H9 (cell line): Measurements from ENCODE around the gene KDM4C. TPM values are rescaled to one million over a fixed set of nuclear protein-coding genes. Genes with fewer than 3 reads are reported as not detected.

Experiments
- DNase-seq: peaks from one replicate; pipeline ENCODE4 v3.0.0-alpha.2; 2017
- H2AFZ ChIP-seq: one replicate; pipeline ENCODE4 v1.6.1; 2013; ENCODE audit warnings: mild to moderate bottlenecking, low read length, control low read depth, moderate library complexity
- H2AK5ac ChIP-seq: 2 replicates; pipeline ENCODE4 v1.6.1; 2013; ENCODE audit warnings: low read length, control low read depth, mixed read lengths; ENCODE audit not compliant: insufficient read length
- H2BK120ac ChIP-seq: one replicate; pipeline ENCODE4 v1.6.1; 2013; ENCODE audit warnings: low read depth, mild to moderate bottlenecking, low read length, control low read depth, inconsistent platforms; ENCODE audit not compliant: poor library complexity, severe bottlenecking
- H2BK12ac ChIP-seq: 2 replicates; pipeline ENCODE4 v1.6.1; 2013; ENCODE audit warnings: low read length, control low read depth, mixed read lengths, low read depth; ENCODE audit not compliant: insufficient read length
- H2BK15ac ChIP-seq: 2 replicates; pipeline ENCODE4 v1.6.1; 2013; ENCODE audit warnings: low read depth, low read length, control low read depth
- H2BK20ac ChIP-seq: one replicate; pipeline ENCODE4 v1.6.1; 2013; ENCODE audit warnings: low read depth, mild to moderate bottlenecking, low read length, control low read depth, inconsistent platforms; ENCODE audit not compliant: poor library complexity, severe bottlenecking
- H2BK5ac ChIP-seq: 2 replicates; pipeline ENCODE4 v1.6.1; 2013; ENCODE audit warnings: low read length, control low read depth, mixed read lengths; ENCODE audit not compliant: insufficient read length
- H3K14ac ChIP-seq: 2 replicates; pipeline ENCODE4 v1.6.1; 2013; ENCODE audit warnings: low read length, control low read depth; ENCODE audit not compliant: insufficient read depth
- H3K18ac ChIP-seq: 2 replicates; pipeline ENCODE4 v1.6.1; 2013; ENCODE audit warnings: low read depth, mild to moderate bottlenecking, mixed read lengths, low read length, control low read depth; ENCODE audit not compliant: insufficient read length
- H3K23ac ChIP-seq: 2 replicates; pipeline ENCODE4 v1.6.1; 2013; ENCODE audit warnings: low read length, control low read depth, mixed read lengths, low read depth; ENCODE audit not compliant: insufficient read length
- H3K23me2 ChIP-seq: 2 replicates; pipeline ENCODE4 v1.6.1; 2013; ENCODE audit warnings: low read depth, mild to moderate bottlenecking, mixed read lengths, low read length, control low read depth; ENCODE audit not compliant: insufficient read length, poor library complexity, severe bottlenecking
- H3K27ac ChIP-seq: 2 replicates; pipeline ENCODE4 v1.5.1; 2013; ENCODE audit warnings: low read length, control low read depth, mixed read lengths, low read depth; ENCODE audit not compliant: insufficient read length
- H3K27me3 ChIP-seq: 2 replicates; pipeline ENCODE4 v1.6.1; 2013; ENCODE audit warnings: low read length, control low read depth, inconsistent platforms; ENCODE audit not compliant: insufficient read depth
- H3K4ac ChIP-seq: 2 replicates; pipeline ENCODE4 v1.6.1; 2013; ENCODE audit warnings: low read depth, mild to moderate bottlenecking, control low read depth, inconsistent platforms, low read length, moderate library complexity
- H3K4me1 ChIP-seq: 2 replicates; pipeline ENCODE4 v1.6.1; 2013; ENCODE audit warnings: low read length, control low read depth, inconsistent platforms; ENCODE audit not compliant: insufficient read depth
- H3K4me2 ChIP-seq: 2 replicates; pipeline ENCODE4 v1.6.1; 2013; ENCODE audit warnings: low read length, control low read depth, mixed read lengths; ENCODE audit not compliant: insufficient read length, insufficient read depth
- H3K56ac ChIP-seq: 2 replicates; pipeline ENCODE4 v1.6.1; 2013; ENCODE audit warnings: low read depth, mild to moderate bottlenecking, mixed read lengths, low read length, control low read depth; ENCODE audit not compliant: insufficient read length
- H3K79me1 ChIP-seq: 2 replicates; pipeline ENCODE4 v1.6.1; 2013; ENCODE audit warnings: low read depth, mild to moderate bottlenecking, moderate library complexity, low read length, control low read depth, inconsistent platforms; ENCODE audit not compliant: insufficient read depth, poor library complexity, severe bottlenecking
- H3K79me2 ChIP-seq: 2 replicates; pipeline ENCODE4 v1.6.1; 2013; ENCODE audit warnings: low read length, control low read depth, inconsistent platforms; ENCODE audit not compliant: insufficient read depth
- H3K9ac ChIP-seq: 2 replicates; pipeline ENCODE4 v1.6.1; 2013; ENCODE audit warnings: low read length, control low read depth, mixed read lengths; ENCODE audit not compliant: insufficient read length; ENCODE audit errors: extremely low read depth
- H3K9me3 ChIP-seq: one replicate; pipeline ENCODE4 v1.6.1; 2013; ENCODE audit warnings: low read depth, low read length, inconsistent platforms; ENCODE audit not compliant: control insufficient read depth
- H3T11ph ChIP-seq: one replicate; pipeline ENCODE4 v1.6.1; 2013; ENCODE audit warnings: mild to moderate bottlenecking, low read length, control low read depth, inconsistent platforms
- H4K20me1 ChIP-seq: one replicate; pipeline ENCODE4 v1.6.1; 2013; ENCODE audit not compliant: control insufficient read depth, insufficient read length, insufficient read depth
- H4K5ac ChIP-seq: 2 replicates; pipeline ENCODE4 v1.6.1; 2013; ENCODE audit warnings: low read depth, mild to moderate bottlenecking, mixed read lengths, low read length, control low read depth; ENCODE audit not compliant: insufficient read length
- H4K8ac ChIP-seq: replicated peaks from 2 replicates; pipeline ENCODE4 v1.6.1; 2013; ENCODE audit warnings: low read length, control low read depth, mixed read lengths, low read depth; ENCODE audit not compliant: insufficient read length
- H4K91ac ChIP-seq: 2 replicates; pipeline ENCODE4 v1.6.1; 2013; ENCODE audit warnings: low read depth, mild to moderate bottlenecking, moderate library complexity, mixed read lengths, low read length, control low read depth; ENCODE audit not compliant: insufficient read length
- H3K27ac Mint-ChIP-seq, 3 experiments: 2 replicates in 2 of 3; 3 replicates in 1 of 3; pipeline ENCODE4 v1.8.0; 2020 to 2021; ENCODE audit warnings: mixed read lengths in 3 of 3, mild to moderate bottlenecking in 1 of 3, moderate library complexity in 1 of 3
- H3K27me3 Mint-ChIP-seq: 2 replicates; pipeline ENCODE4 v1.8.0; 2021; ENCODE audit warnings: low read depth, mild to moderate bottlenecking, moderate library complexity, mixed read lengths
- H3K36me3 Mint-ChIP-seq, 3 experiments: 2 replicates in 2 of 3; 3 replicates in 1 of 3; pipeline ENCODE4 v1.8.0; 2020 to 2021; ENCODE audit warnings: low read depth in 3 of 3, mixed read lengths in 3 of 3; ENCODE audit not compliant: insufficient read depth in 1 of 3
- H3K4me1 Mint-ChIP-seq, 2 experiments: 2 replicates each; pipeline ENCODE4 v1.8.0; 2020; ENCODE audit warnings: mixed read lengths in 2 of 2
- H3K4me3 Mint-ChIP-seq, 2 experiments: 2 replicates in 1 of 2; 3 replicates in 1 of 2; pipeline ENCODE4 v1.8.0; 2020 to 2021; ENCODE audit warnings: mild to moderate bottlenecking in 2 of 2, mixed read lengths in 2 of 2, moderate library complexity in 1 of 2
- H3K9me3 Mint-ChIP-seq, 2 experiments: 2 replicates in 1 of 2; 3 replicates in 1 of 2; pipeline ENCODE4 v1.8.0; 2020; ENCODE audit warnings: mild to moderate bottlenecking in 2 of 2, mixed read lengths in 2 of 2, moderate library complexity in 1 of 2
- CTCF ChIP-seq: fragments of 200-600 bp; sonication (generic); conservative IDR thresholded peaks from 3 replicates; pipeline ENCODE4 v1.8.0; 2021; ENCODE audit warnings: antibody characterized with exemption, mild to moderate bottlenecking
- WGBS: extraction: QIAGEN DNeasy Blood & Tissue Kit; methylation state at CpG from one replicate; pipeline ENCODE4 v1.1.7; 2013; ENCODE audit warnings: missing lambda C conversion rate, low lambda C conversion rate, mixed read lengths; ENCODE audit not compliant: insufficient read length; ENCODE audit errors: extremely low coverage; 5-methylcytosine and 5-hydroxymethylcytosine counted together
- total RNA-seq: library from RNA; stranded (reverse); gene quantifications from 2 replicates; pipeline ENCODE4 v1.2.1, GENCODE V29; 2021

The KDM4C gene
- total RNA-seq, 1 experiment from 2014 or later = 24.0 TPM

DNA sequence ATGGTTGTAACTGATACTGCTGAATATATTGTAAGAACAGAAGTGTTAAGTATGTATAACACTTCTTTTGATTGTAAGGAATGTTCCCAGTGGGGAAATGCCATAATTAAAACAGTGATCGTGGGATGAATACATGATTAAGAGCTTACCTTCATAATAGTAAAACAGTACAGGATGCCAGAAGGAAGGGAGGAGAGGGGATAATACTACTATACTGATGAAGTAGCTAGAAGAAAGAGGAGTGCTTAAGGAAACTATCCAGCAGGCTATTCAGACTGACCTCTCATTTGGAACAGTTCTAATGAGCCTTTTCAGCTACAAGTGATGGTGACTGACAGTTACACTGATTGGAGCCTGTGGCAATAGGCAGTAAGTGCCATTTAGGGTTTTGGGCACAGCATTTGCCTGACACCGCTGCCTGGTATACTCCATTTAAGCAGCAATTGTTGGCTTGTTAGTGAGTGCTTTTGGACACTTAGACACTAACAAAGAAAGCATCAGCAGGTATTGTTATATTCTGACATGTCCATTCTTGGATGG lies 33.8 kb upstream of the KDM4C start:
- H3K56ac ChIP-seq = no peak overlapping the region
- no peak overlapping the region for H3K14ac ChIP-seq
- H3K4me1 ChIP-seq = no peaks in the 10 kb centered on the region
- H2BK5ac ChIP-seq = no peak overlapping the region
- H2AK5ac ChIP-seq = no peak overlapping the region
- no peaks in the 10 kb centered on the region for H3K79me2 ChIP-seq
- no peak for TF ChIP-seq CTCF
- H3K79me1 ChIP-seq = no peaks in the 10 kb centered on the region
- H4K8ac ChIP-seq = no peak overlapping the region
- DNase-seq = no peak
- H2AFZ ChIP-seq = no peak overlapping the region
- no peaks in the 10 kb centered on the region for H3K9me3 Mint-ChIP-seq
- no CpG with 5 or more reads among the region's 2 CpGs for WGBS
- no peak overlapping the region for H2BK12ac ChIP-seq
- no peaks in the 10 kb centered on the region for H3K36me3 Mint-ChIP-seq
- no peak overlapping the region for H2BK120ac ChIP-seq
- H2BK20ac ChIP-seq = no peak overlapping the region
- no peak overlapping the region for H4K5ac ChIP-seq
- no peaks in the 10 kb centered on the region for H4K20me1 ChIP-seq
- H3K23me2 ChIP-seq = no peaks in the 10 kb centered on the region
- H3K27me3 Mint-ChIP-seq = no peaks in the 10 kb centered on the region
- H3T11ph ChIP-seq = no peak overlapping the region
- no peak overlapping the region for H3K27ac Mint-ChIP-seq
- no peak overlapping the region for H3K9ac ChIP-seq
- no peaks in the 10 kb centered on the region for H3K9me3 ChIP-seq
- no peak overlapping the region for H3K23ac ChIP-seq
- no peak overlapping the region for H3K27ac ChIP-seq
- no peak overlapping the region for H3K4me2 ChIP-seq
- no peak overlapping the region for H3K18ac ChIP-seq
- H3K4ac ChIP-seq = no peak overlapping the region
- no peak overlapping the region for H3K4me3 Mint-ChIP-seq
- H3K27me3 ChIP-seq = no peaks in the 10 kb centered on the region
- H4K91ac ChIP-seq = no peak overlapping the region
- H2BK15ac ChIP-seq = no peak overlapping the region
- H3K4me1 Mint-ChIP-seq = no peaks in the 10 kb centered on the region
